Mucosa of rectum (tissue), 2 donors: ENCODE data around the gene IFNAR1.
A peak's percentile ranks its signal among the peaks of the same experiment; 100 is the strongest.

Experiments
- H3K27ac ChIP-seq, 2 donors: one replicate each; pipeline ENCODE4 v1.7.0; 2013; ENCODE audit warnings: inconsistent platforms in 2 of 2, low read depth in 2 of 2, low read length in 2 of 2
- H3K27me3 ChIP-seq, 2 donors: one replicate each; pipeline ENCODE4 v1.7.0; 2013; ENCODE audit warnings: low read length in 2 of 2; ENCODE audit not compliant: control insufficient read depth in 2 of 2, insufficient read depth in 2 of 2
- H3K36me3 ChIP-seq, 2 donors: one replicate each; pipeline ENCODE4 v1.7.0; 2013; ENCODE audit warnings: low read length in 2 of 2; ENCODE audit not compliant: control insufficient read depth in 2 of 2, insufficient read depth in 2 of 2
- H3K4me1 ChIP-seq, 2 donors: one replicate each; pipeline ENCODE4 v1.7.0; 2013; ENCODE audit warnings: low read length in 2 of 2, mild to moderate bottlenecking in 1 of 2; ENCODE audit not compliant: control insufficient read depth in 2 of 2, insufficient read depth in 2 of 2
- H3K4me3 ChIP-seq, 2 donors: one replicate each; pipeline ENCODE4 v1.7.0; 2013; ENCODE audit warnings: low read length in 2 of 2
- H3K9ac ChIP-seq, 2 donors: one replicate each; pipeline ENCODE4 v1.7.0; 2013; ENCODE audit warnings: low read length in 2 of 2, low read depth in 1 of 2, mild to moderate bottlenecking in 1 of 2
- H3K9me3 ChIP-seq, 2 donors: one replicate each; pipeline ENCODE4 v1.7.0; 2013; ENCODE audit warnings: low read length in 2 of 2; ENCODE audit not compliant: control insufficient read depth in 2 of 2
- donor health status: healthy.
- donor health status: Normal muscosa, but diverticular disease.

Gene IFNAR1

DNA sequence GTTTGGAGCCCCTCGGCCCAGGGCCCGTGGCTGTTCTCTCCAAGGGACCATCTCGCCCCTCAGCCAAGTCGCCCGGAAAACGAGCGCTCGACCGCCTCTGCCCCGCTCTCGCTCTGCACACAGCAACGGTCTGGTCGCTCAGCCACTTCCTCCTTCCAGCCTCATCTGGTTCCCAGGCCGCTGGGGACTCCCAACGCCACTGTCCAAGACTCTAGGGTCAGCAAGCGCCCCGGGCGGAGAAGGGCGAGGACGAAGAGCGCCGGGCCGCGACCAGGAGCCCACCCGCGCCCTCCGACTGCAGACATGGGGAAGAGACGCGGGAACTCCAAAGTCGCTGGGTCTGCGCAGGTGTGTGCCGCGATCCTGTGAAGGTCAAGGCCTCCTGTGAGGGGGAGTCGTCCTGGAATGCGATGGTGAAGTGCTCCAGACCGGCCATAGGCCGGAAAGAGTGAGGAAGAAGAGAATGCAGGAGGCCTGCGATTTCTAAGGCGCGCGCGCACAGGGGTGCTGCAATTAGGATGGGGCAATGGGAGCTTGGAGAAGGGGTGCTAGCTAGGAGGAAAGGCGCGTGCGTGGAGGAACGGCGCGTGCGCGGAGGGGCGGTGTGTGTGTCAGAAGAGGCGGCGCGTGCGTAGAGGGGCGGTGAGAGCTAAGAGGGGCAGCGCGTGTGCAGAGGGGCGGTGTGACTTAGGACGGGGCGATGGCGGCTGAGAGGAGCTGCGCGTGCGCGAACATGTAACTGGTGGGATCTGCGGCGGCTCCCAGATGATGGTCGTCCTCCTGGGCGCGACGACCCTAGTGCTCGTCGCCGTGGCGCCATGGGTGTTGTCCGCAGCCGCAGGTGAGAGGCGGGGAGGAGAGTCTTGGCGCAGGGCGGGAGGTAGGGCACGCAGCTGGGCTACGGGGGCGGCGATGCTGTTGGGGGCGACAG, at the start of gene IFNAR1:
IFNAR1 (plus strand) TSS at position 680 of the 931 bp plus-strand sequence; CDS start at position 766, 86 bp downstream.
- H3K9me3 ChIP-seq, result no peaks in the 10 kb centered on the region
- no peaks in the 10 kb centered on the region for H3K36me3 ChIP-seq
- H3K27ac ChIP-seq, result peak within 1 kb of the TSS; percentile 98 to 100
- no peaks in the 10 kb centered on the region for H3K27me3 ChIP-seq
- H3K4me1 ChIP-seq, result peaks cover 6 to 11% of the 10 kb centered on the region in 2 donors
- peak within 1 kb of the TSS; percentile 93 to 97 for H3K9ac ChIP-seq
- peak within 1 kb of the TSS; percentile 87 to 93 for H3K4me3 ChIP-seq

DNA sequence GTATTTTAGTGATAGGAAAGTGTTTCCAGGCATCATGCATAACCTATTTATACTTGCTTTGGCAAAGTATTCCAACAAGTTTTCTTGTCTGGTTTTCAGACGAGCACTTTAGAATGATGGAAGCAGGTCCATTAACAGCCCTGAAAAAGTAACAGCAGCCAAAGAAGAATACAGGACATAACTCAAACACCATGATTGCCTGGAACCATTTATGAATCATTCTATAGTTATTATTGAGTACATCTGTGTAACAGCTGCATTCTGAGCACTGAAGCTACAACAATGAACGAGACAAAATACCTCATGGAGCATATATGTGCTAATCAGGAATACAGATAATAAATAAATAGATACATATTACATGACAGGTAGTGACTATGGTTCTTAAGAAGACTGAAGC, 46.0 kb upstream of the IFNAR1 start:
- no peaks in the 10 kb centered on the region for H3K4me1 ChIP-seq
- H3K9me3 ChIP-seq, result no peaks in the 10 kb centered on the region
- peaks cover 51 to 54% of the 10 kb centered on the region in 2 donors for H3K36me3 ChIP-seq
- H3K4me3 ChIP-seq, result no peak overlapping the region
- no peaks in the 10 kb centered on the region for H3K27me3 ChIP-seq
- no peak overlapping the region for H3K27ac ChIP-seq
- H3K9ac ChIP-seq, result no peak overlapping the region

DNA sequence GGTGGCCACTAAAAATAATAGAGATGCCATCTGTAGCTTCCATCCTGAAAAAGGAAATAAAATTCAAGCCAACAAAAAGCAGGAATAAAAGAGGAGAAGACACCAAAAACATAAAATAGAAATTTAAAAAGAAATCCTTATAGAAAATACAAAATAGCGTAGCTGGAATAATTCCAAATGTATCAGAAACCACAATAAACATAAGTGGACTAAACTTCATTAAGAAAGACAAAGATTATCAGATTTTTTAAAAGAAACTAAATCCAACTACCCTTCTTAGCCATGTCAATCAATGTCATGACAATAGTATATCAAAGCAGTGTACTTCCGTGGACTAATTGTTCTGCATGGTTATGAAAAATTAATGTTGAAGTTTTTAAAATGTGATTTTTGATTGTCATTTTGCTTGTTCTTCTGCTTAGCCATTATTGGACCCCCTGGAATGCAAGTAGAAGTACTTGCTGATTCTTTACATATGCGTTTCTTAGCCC, 45.4 kb upstream of the IFNAR1 start:
- Histone ChIP-seq H3K9ac (no peak overlapping the region), H3K27me3 (no peaks in the 10 kb centered on the region), H3K9me3 (no peaks in the 10 kb centered on the region), H3K4me1 (no peaks in the 10 kb centered on the region), H3K4me3 (no peak overlapping the region), H3K27ac (no peak overlapping the region), H3K36me3 (peaks cover 52 to 54% of the 10 kb centered on the region in 2 donors)

DNA sequence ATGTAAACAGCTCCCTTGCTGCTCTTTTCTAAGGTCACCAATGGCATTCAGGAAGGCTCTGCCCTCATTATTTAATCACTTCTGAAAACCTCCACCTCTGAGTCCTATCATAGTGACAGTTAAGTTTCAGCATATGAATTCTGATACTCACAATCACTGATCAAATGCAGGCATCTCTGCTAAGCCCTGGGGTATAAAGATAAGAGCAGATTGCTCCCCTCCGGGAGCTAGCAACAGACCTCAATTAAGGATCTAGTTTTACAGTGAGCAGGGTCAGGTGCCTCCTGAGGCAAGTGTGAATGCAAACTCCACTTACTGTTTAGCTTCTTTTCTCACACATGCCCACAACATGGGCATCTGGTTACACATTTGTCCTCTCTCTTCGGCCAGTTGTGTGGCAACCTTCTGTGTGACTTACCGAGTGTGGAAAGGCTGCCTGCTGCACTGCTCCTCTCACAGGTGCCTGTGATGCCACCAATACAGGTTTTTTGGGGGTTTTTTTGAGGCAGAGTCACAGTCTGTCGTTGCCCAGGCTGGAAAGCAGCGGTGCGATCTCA, 43.6 kb upstream of the IFNAR1 start:
- H3K27ac ChIP-seq, result no peak overlapping the region
- no peak overlapping the region for H3K9ac ChIP-seq
- H3K4me1 ChIP-seq, result peaks cover 3 to 4% of the 10 kb centered on the region in 2 donors
- no peaks in the 10 kb centered on the region for H3K9me3 ChIP-seq
- H3K36me3 ChIP-seq, result peaks cover 56 to 57% of the 10 kb centered on the region in 2 donors
- no peaks in the 10 kb centered on the region for H3K27me3 ChIP-seq
- no peak overlapping the region for H3K4me3 ChIP-seq

DNA sequence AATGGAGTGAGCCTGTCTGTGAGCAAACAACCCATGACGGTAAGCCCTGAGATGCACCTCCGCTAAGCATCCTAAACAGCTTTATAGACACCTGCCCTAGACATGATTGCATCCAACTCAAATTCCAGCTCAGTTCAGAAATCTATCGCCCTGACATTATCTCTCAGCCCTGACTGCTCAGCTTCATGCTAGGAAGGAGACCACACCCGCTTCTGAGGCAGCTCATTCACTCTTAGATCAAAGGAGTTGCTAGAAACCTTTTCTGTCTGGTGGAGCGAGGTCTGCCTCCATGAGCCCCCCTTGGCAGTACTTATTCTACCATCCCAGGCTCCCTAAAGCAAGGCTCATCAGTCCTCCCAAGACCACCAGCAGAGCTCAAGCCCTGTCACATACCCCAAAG, 41.6 kb upstream of the IFNAR1 start:
- no peaks in the 10 kb centered on the region for H3K27me3 ChIP-seq
- H3K27ac ChIP-seq, result no peak overlapping the region
- no peak overlapping the region for H3K4me3 ChIP-seq
- no peak overlapping the region for H3K9ac ChIP-seq
- peaks cover 50 to 64% of the 10 kb centered on the region in 2 donors for H3K36me3 ChIP-seq
- no peaks in the 10 kb centered on the region for H3K9me3 ChIP-seq
- H3K4me1 ChIP-seq, result peaks cover 11 to 17% of the 10 kb centered on the region in 2 donors

DNA sequence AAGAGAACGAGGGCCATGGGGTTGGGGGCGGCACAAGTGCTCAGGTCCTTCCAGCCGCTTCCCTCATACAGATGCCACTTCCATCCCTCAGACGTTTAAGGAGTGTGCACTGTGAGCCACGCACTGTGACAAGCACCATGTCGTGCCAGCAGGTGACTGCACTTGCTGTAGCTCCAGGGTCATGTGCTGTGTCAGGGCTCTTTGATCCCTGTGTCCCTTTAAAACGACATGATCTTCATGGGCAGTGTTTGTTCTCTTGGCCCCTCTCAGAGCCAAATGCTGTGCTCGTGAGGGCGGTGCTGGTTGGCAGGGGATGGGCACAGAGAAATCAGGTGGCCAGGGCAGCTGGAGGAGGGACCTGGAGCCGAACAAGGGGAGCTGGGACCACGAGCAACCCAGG, 38.7 kb upstream of the IFNAR1 start:
- H3K9me3 ChIP-seq, result no peaks in the 10 kb centered on the region
- peaks cover 11 to 17% of the 10 kb centered on the region in 2 donors for H3K4me1 ChIP-seq
- peak overlapping the region in 1 of 2 donors; percentile 61 for H3K27ac ChIP-seq
- H3K9ac ChIP-seq, result no peak overlapping the region
- H3K4me3 ChIP-seq, result no peak overlapping the region
- no peaks in the 10 kb centered on the region for H3K27me3 ChIP-seq
- H3K36me3 ChIP-seq, result peaks cover 39 to 50% of the 10 kb centered on the region in 2 donors

DNA sequence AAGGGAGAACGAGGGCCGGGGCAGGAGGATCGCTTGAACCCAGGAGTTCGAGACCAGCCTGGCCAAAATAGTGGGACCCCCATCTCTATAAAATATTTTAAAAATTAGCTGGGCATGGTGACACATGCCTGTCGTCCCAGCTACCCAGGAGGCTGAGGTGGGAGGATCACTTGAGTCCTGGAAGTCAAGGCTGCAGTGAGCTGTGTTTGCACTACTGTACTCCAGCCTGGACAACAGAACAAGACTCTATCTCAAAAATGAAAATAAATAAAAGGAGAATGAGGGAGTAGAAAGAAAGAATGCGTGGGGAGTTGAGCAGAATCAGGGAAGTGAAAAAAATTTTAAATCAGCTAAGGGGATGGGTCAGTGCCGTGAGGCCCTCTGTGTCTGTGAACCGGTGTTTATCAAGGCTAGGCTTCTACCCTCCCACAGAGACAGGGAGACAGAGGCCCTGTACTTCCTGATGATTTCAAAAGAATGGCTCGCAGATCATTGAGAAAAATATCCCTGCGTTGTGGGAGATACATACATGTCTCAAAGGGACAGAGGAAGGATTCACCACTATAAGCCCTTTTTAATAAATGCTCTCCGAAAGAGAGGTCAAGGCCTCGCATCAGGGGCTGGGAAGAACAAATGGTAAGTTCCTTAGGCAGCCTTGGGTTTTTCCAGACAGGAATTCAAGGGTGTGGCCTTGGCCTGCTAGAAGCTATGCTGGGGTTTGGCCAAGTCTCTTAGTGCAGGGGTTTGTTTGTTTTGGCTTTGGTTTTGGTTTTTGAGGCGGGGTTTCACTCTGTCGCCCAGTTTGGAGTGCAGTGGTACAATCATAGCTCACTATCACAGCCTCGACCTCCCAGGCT, 37.9 kb upstream of the IFNAR1 start:
- Histone ChIP-seq H3K36me3 (peaks cover 39 to 51% of the 10 kb centered on the region in 2 donors), H3K27me3 (no peaks in the 10 kb centered on the region), H3K4me3 (no peak overlapping the region), H3K4me1 (peaks cover 11 to 17% of the 10 kb centered on the region in 2 donors), H3K9me3 (no peaks in the 10 kb centered on the region), H3K27ac (peak overlapping the region; percentile 38 to 61), H3K9ac (peak overlapping the region in 1 of 2 donors; percentile 38)

DNA sequence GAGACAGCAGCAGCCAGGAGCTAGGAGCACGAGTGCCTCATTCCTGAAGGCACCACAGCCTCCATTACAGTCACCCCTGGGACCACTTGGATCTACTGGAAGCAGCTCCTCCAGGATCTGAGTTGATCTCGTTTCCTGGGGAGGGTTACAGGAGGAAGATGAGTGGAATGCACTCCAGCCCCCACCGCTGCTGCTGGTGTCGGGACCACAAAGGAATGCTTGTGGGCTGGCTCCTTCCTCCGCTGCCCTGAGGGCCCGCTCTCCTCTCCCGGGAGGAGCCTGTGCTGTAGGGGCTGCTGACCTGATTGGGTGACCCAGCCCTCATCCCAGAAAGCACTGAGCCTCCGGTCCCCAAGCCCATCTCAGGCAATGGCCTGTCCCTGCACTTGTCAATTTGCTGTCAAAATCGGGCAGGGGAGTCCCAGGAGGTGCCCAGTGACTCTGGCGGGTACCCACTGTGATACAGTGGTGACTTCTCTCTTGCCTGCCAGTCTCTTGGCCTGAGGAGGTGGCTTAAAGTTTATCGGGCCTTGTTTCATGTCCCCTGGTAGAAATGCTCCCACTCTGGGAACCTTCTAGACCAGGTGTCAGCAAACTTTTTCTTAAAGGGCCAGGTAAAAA, 35.5 kb upstream of the IFNAR1 start:
- Histone ChIP-seq H3K27ac (no peak overlapping the region), H3K9me3 (no peaks in the 10 kb centered on the region), H3K9ac (no peak overlapping the region), H3K36me3 (peaks cover 44 to 59% of the 10 kb centered on the region in 2 donors), H3K4me1 (peaks cover 11 to 17% of the 10 kb centered on the region in 2 donors), H3K27me3 (no peaks in the 10 kb centered on the region), H3K4me3 (no peak overlapping the region)

DNA sequence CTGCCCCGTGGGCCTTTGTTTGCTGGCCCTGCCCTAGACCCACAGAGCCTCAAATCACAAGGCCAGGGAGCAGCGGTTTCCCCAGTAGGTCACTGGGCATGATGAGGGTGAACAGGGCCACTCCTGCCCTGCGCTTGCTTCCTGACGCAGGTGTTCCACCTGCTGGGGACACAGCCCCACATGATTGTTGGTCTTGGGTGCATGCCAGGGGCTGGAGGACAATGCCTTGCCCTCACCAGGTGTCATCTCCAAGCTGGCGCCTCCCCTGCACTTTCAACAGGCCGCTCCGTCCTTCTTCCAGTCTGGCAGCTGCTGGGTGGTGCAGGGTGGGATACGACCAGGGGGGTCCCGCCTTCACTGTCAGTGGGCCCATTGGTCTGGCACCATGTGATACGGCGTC, 34.3 kb upstream of the IFNAR1 start:
- Histone ChIP-seq H3K4me1 (peaks cover 11 to 17% of the 10 kb centered on the region in 2 donors), H3K9me3 (no peaks in the 10 kb centered on the region), H3K9ac (no peak overlapping the region), H3K27me3 (no peaks in the 10 kb centered on the region), H3K36me3 (peaks cover 43 to 54% of the 10 kb centered on the region in 2 donors), H3K27ac (no peak overlapping the region), H3K4me3 (no peak overlapping the region)
